ENCODE data around the gene OR51I2.

DNA sequence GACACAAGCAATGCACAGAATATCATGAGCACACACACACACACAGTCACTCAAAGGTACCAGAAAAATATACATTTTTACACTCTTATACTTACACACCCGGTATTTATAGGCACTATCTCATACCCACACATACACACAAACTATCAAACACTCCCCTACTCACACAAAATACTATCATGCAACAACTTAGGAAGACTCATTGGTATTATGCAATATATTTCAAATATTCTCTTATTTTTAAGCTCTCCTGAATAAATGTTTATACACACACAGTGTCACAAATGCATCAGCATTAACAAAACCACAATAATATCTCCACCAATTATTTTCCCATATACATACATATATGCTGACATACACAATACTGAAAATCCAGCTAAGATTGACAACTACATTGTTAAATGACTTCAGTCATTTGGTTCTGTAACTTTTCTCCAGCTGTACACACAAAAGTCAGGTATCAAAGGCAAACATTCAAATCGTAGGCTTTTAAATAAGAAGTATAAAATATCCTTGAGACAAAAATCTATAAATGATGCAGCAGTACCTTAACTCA, 5.2 kb upstream of the OR51I2 start:
- TF ChIP-seq, protein P1, sequence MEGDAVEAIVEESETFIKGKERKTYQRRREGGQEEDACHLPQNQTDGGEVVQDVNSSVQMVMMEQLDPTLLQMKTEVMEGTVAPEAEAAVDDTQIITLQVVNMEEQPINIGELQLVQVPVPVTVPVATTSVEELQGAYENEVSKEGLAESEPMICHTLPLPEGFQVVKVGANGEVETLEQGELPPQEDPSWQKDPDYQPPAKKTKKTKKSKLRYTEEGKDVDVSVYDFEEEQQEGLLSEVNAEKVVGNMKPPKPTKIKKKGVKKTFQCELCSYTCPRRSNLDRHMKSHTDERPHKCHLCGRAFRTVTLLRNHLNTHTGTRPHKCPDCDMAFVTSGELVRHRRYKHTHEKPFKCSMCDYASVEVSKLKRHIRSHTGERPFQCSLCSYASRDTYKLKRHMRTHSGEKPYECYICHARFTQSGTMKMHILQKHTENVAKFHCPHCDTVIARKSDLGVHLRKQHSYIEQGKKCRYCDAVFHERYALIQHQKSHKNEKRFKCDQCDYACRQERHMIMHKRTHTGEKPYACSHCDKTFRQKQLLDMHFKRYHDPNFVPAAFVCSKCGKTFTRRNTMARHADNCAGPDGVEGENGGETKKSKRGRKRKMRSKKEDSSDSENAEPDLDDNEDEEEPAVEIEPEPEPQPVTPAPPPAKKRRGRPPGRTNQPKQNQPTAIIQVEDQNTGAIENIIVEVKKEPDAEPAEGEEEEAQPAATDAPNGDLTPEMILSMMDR (IDR thresholded peaks at IDR 0.05; ENCODE audit: low read depth, low read length, poor library complexity, severe bottlenecking): no peak
- no peak for TF ChIP-seq EZH2phosphoT487 (IDR thresholded peaks at IDR 0.05; ENCODE audit: borderline replicate concordance, low read length)

Measured in DOHH2 (cell line).